HFF-Myc (cell line): ENCODE measurements around the gene GAD1.

Experiments
- DNase-seq: peaks from one replicate; pipeline ENCODE4 v3.0.0-alpha.2; 2011; ENCODE audit warnings: low read depth; ENCODE audit errors: extremely low read depth
- H3K4me3 ChIP-seq: replicated peaks from 2 replicates; pipeline ENCODE4 v1.5.1; 2011; ENCODE audit warnings: low read depth, mild to moderate bottlenecking, control low read depth, low read length
- CTCF ChIP-seq: IDR thresholded peaks from 2 replicates; pipeline ENCODE4 v1.5.1; 2012; ENCODE audit warnings: mild to moderate bottlenecking, low read depth, low read length, control low read depth; ENCODE audit errors: missing control alignments

GAD1 gene

GRCh38 chr2:170878505-170878904 lies 61.8 kb downstream of the GAD1 start:
- no peak for DNase-seq
- TF ChIP-seq CTCF = no peak
- H3K4me3 ChIP-seq = no peak overlapping the region

- TF ChIP-seq CTCF = no peak
- DNase-seq = no peak
- no peak overlapping the region for H3K4me3 ChIP-seq
These were observed 65.2 kb downstream of the GAD1 start for GRCh38 chr2:170881840-170882239.

- H3K4me3 ChIP-seq = no peak overlapping the region
- no peak for TF ChIP-seq CTCF
- no peak for DNase-seq
These were observed 66.1 kb downstream of the GAD1 start for GRCh38 chr2:170882758-170883157.

- H3K4me3 ChIP-seq = no peak overlapping the region
- DNase-seq = no peak
- no peak for TF ChIP-seq CTCF
These were observed 67.0 kb downstream of the GAD1 start for GRCh38 chr2:170883683-170884082.

- no peak overlapping the region for H3K4me3 ChIP-seq
- TF ChIP-seq CTCF = no peak
- no peak for DNase-seq
These were observed 68.6 kb downstream of the GAD1 start for GRCh38 chr2:170885130-170885791.

GRCh38 chr2:170886386-170886785 lies 69.7 kb downstream of the GAD1 start:
- H3K4me3 ChIP-seq = no peak overlapping the region
- TF ChIP-seq CTCF = no peak
- no peak for DNase-seq

- no peak for TF ChIP-seq CTCF
- no peak for DNase-seq
- H3K4me3 ChIP-seq = no peak overlapping the region
These were observed 70.8 kb downstream of the GAD1 start for GRCh38 chr2:170887496-170887895.
